Measurements from ENCODE around the gene MMP15.
"Not testable (repeated sequence)": the region's sequence is repeated elsewhere in the genome, so short reads cannot be mapped to it uniquely, and the experiment has no call there.

MMP15 gene

DNA sequence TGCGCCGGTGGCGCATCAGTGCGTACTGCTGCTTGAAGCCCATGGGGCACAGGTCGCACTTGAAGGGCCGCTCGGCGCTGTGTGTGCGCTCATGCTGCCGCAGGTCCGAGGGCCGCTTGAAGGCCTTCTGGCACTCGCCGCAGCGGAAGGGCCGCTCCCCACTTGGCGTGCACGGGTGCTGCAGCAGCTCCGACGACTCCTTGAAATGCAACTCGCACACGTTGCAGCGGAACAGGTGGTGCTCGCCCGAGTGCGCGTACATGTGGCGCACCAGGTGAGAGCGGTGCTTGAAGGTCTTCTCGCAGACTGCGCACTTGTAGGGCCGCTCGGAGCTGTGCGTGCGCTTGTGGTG is 28.4 kb upstream of the MMP15 start:
- no peak for DNase-seq

DNA sequence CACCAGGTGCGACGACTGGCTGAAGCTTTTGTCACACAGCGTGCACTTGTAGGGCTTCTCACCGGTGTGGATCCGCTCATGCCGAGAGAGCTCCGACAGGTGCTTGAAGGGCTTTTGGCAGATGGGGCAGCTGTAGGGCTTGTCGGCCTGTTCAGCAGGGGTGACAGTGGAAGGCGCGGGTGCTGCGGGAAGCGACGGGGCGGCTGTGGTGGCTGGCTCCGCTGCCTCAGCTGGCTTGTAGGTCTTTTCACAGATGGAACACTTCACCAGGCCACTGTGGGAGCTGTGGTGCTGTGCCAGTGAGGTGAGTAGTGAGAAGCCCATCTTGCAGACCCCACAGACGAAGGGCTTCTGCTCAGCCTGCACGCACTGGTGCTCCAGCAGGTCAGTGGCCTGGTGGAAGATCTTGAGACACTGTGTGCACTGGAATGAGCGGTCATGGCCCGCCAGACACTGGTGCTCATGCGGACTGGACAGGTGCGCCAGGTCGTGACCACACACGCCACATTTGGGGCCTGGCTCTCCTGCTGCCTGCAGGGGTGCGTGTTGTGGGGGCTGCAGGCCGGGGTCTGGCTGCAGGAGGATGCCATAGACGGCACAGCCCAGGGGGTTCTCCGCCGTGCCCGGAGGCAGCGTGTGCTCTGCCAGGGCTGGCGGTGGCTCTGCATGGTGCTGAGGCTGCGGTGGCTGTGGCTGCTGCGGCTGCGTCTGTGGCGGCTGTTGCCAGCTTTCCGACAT is 27.9 kb upstream of the MMP15 start:
- DNase-seq: no peak

DNA sequence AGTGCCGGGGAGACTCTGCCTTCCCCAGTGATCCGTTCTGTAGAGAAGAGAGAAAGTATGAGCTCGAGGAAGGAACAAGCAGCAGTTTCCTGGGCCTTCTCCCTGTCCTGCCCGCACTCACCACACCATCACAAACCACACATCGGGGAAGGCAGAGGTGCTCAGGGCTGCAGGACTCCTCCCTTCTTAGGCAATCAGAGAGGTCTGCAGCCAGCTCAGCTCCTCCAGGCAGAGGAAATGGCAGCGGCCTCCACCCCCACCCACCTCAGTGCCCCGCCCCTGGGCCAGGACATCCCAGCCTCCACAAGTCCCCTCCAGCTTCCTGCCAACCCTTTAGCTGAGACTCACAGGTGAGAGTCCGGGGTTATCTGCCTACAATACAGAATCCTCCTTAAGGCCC is 27.1 kb upstream of the MMP15 start:
- DNase-seq: no peak

DNA sequence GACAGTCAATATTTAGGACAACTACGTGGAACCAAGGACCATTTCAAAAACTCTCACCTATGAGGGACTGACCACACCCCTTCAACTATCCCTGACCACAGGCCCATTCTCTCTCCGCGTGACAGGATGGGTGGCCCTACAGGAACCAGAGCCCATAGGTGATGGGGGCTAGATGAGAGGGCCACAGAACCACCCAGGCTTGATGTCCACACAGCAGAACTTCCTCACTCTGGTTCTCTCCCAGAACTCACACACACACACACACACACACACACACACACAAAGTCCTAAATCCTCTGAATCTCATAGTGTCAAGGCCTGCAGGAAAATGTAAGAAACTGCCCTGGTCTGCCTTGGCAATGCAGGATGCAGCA is 26.6 kb upstream of the MMP15 start:
- DNase-seq: no peak

DNA sequence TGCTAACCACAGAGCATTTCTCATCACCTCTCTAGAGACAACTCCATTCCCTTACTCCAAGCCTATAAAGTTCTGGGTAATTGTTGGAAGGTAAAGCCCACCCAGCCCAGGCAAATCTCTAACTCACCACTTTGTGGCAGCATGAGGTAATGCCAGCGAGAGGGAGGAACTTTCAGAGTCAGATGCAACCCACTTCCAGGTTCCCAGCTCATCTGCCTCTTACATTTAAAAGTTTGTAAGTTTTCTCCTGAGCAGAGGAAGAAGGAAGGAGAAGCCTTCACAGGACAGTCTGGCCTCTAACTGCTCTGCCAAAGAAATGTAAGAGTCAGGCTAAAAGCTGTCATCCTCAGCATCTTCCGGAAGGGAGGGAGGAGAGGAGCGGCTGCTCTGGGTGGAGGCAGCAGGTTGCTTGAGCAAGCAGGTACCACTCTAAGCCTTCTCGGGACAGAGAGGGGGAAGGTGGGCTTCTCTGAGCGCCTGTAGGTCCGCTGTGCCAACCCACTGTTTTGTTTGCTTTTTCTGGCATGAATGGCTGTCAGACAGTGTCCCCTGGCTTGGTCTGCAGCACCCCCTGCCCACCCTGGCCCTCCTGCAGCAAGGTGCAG is 26.1 kb upstream of the MMP15 start:
- no peak for DNase-seq

DNA sequence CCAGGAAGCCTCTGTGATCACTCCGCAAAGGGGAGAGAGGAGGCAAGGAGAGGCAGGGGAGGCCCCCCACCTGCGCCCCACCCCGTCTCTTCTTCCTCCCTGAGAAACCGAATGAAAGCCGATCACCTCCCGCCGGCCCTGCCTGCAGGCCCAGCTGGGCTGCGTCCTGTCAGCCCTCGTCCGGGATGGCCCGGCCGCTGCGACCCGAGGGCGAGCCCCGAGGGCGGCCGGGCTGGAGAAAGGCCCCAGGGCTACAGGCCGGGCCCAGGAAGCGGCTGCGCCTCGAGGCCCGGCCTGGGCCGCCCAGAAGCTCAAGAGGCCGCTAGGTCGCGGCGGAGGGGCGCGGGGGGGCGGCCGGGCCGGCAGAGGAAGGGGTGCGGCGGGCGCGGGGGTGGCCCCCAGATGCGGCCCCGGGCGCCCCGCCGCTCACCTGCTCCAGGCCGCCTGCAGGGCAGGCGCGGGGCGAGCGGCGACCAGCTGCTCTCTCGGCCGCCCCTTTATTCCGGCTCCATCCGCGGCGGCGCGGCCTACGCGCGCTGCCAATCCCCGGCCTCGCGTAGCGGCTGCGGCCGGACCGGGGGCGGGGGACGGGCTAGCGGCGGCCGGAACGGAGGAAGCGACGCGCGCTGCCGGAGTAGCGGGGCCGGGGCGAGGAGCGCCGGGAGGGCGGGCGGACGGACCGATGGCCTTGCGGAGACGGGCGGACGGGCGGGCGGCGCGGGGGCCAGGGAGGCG is 25.4 kb upstream of the MMP15 start, which contains the start of gene ZNF319:
Gene ZNF319, minus strand, starts transcription at position 702 of the 735 bp plus-strand sequence. CDS start 2,407 bp downstream, outside the sequence.
- DNase-seq: no peak

DNA sequence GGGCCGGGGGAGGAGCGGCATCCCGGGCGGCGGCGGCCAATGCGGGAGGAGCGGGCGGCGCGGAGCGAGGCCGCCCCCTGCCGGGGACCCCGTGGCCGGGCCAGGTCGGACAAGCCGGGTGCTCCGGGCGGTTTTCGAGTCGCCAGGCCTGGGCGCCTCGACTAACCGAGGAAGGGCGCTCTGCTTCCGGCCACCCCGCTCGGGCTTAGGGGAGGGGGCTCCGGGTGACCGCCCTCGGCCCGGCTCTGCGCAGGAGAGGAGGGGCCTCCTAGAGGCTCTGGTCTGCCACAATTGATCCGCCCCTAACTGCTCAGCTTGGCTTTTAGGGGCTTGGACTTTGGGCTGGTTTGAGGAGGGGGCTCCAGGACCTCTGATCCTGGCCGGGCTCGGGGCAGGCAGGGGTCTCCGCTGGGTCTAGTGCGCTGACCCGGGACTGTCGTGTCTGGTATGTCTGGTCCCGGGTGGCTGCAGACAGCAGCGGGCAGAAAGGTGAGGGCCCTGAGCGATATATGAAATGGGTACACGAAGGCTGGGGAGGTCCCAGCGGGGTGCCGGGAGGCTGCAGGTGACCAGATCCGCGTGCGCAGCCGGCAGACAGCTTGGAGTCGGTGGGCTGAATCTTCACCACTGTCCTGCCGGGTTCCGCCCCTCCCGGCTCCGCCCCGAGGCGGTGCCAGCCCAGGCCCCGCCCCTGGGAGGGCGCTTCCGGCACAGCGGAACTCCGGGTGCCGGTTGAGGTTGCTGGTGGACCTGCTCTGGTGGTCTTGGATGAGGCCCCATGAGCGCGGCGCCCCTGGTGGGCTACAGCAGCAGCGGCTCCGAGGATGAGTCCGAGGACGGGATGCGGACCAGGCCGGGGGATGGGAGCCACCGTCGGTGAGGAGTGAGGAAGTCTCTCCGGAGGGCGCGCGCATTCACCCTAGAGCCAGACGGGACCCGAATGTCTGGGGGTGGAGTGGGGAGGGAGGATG is 24.6 kb upstream of the MMP15 start, which contains the start of gene USB1:
Gene USB1, plus strand, starts transcription at position 702 of the 971 bp plus-strand sequence. Its CDS starts 77 bp downstream, at position 779.
- peak; percentile 2 for DNase-seq

DNA sequence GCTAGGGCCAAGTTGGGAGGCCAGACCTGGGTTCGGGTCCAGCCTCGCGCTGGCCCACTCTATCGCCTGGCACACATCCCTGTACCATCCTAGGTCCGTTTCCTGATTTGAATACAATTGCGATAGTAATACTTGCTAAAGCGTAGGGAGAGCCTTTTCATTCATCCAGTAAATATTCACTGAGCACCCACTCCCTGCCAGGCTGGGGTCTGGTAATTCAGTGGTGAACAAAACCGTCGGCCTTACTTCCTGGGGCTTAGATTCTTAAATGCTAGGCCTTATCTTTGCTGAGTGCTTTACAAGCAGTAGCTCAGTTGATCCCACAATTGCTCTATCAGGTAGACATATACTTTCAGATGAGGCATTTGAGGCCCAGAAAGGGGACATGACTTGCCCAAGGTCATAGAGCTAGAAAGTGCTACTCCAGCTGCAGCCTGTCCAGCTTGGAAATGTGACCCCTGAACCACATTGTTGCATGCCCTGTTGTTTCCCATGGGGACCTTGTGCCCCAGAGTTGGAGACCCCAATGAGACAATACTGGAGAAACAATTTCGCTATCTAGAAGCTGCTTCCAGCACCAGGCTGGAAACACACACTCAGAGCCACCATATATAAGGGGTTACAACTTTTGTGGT is 23.7 kb upstream of the MMP15 start:
- no peak for DNase-seq

DNA sequence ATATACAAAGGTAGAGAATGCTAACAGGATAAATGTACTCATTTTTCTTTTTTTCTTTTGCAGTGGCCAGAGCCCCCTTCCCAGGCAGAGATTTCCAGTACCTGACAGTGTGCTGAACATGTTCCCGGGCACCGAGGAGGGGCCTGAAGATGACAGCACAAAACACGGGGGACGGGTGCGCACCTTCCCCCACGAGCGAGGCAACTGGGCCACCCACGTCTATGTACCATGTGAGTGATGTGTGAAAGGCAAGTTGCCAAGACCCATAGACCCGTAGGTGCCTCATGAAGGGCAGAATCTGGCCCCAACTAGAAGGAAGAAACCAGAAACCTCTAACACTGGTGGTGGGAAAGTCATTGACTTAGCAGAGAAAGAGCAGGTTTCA is 23.1 kb upstream of the MMP15 start:
- no peak for DNase-seq

DNA sequence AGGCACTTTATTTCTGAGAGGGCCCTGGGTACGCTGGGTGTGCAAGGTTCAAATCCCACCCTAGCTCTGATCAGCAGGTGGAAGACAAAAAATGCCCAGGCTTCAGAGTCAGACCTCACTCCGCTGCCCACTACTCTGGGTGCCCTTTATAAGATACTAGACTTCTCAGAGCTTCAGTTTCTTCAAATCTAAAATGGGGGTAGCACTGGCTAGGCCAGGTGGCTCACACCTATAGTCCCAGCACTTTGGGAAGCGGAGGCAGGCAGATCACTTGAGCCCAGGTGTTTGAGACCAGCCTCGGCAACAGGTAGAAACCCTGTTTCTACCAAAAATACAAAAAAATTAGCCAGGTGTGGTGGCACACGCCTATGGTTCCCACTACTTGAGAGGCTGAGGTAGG is 22.6 kb upstream of the MMP15 start:
- DNase-seq: no peak

DNA sequence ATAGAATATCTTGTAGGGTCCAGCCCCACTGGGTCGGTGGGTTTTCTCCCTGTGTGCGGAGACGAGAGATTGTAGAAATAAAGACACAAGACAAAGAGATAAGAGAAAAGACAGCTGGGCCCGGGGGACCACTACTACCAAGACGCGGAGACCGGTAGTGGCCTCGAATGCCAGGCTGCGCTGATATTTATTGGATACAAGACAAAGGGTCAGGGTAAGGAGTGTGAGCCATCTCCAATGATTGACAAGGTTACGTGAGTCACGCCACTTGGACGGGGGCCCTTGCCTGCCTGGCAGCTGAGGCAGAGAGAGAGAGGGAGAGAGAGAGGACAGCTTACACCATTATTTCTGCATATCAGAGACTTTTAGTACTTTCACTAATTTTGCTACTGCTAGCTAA is 20.8 kb upstream of the MMP15 start:
- not testable (repeated sequence) for DNase-seq

DNA sequence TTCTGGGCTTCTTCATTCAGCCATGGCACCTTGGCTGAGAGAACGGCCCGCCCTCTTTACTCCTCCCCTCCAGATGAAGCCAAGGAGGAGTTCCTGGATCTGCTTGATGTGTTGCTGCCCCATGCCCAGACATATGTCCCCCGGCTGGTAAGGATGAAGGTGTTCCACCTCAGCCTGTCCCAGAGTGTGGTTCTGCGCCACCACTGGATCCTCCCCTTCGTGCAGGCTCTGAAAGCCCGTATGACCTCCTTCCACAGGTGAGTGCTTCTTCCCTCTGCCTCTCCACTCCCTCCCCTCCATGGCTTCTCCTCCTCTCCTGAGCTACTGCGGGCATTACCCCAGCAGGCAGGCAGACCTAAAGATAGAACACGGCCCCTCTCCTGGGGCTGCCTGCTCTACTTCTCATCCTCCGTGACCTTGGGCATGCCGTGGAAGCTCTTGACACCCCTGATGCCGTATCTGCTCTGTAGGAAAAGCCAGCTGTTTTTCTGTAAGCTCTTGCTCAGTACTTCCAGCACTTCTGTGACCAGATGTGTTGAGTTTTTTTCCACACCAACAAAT is 15.6 kb upstream of the MMP15 start:
- no peak for DNase-seq

DNA sequence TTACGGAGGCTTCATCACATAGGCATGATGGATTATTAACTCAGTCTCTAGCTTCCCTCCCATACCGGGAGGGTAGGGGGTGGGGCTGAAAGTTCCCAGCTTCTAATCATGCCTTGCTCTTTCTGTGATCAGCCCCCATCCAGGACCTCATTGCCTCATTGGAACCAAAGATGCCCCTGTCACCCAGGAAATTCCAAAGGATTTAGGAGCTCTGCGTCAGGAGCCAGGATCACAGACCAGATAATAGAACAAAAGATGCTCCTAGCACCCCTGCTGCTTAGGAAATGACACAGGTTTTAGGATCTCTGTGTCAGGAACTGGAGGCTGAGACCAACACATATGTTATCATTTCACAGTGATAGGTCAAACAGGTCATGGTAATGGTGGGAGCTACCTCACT is 14.7 kb upstream of the MMP15 start:
- DNase-seq: no peak

DNA sequence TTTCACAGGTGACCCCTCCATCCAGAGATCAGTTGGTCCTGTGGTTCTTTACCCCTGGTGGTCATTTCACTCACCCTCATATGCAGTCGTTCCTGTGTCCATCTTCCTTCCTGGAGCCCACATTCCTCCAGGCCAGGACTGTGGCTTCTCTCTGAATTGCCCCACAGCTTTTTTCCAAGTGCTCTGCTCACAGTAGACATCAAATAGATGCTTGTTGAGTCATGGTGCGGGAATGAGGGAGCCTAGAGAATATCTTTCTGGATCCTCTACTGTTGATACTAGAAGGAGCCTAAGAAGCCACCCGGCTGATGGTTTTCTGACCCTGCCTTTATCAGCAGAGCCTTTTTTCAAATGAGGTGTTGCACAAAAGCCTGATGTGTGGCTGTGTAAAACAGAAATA is 13.9 kb upstream of the MMP15 start:
- DNase-seq: no peak

DNA sequence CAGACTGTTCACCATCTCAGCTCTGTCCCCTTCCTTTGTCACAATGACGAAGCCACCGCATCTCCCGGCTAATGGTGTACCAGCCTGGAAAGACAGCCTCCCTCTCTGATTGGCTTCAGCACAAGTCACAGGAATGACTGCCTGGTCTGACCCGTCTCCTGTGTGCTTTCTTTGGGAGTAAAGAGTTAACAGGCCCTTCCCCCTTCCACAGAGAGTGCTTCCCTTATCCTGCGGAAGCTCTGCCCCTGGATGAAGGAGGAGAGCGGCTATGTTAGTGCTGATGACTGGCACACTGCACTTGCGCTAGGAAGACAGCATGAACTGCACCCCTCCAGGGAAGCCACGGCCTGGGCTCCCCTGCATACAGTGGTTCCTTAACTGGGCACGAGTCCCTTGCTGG is 13.1 kb upstream of the MMP15 start:
- no peak for DNase-seq

DNA sequence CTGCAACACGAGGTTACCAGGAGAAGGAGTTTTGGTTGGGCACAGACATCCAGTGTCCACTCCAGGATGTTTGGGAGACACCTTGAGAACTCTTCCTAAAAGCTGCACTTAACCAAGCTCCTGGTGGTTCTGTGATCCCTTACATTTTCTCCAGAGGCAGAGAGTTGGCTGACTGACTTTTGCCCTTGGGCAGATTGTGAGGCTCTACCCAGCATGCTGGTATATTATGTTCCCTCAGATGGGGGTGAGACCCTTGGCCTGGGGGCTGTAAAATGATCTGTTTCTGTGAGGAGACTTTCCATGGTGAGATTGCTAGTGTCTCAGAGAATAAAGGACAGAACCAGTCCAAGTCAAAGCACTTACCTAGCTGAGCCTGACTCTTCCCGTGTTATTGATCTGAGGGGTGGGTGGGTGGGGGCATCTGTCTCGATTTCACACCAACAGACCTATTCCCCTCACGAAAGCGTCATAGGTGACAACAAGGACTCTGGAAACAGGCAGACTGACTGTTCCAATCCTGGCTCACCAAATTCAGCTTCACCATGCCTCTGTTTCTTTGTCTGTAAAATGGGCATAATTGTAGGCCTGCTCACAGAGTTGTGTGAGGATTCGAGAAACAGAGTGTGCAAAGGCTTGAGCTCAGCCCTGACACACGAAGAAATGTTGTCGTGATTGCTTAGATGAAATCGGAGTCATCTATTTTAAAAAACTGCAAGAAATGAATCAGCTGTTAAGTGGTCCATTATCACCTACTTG is 12.2 kb upstream of the MMP15 start:
- no peak for DNase-seq

DNA sequence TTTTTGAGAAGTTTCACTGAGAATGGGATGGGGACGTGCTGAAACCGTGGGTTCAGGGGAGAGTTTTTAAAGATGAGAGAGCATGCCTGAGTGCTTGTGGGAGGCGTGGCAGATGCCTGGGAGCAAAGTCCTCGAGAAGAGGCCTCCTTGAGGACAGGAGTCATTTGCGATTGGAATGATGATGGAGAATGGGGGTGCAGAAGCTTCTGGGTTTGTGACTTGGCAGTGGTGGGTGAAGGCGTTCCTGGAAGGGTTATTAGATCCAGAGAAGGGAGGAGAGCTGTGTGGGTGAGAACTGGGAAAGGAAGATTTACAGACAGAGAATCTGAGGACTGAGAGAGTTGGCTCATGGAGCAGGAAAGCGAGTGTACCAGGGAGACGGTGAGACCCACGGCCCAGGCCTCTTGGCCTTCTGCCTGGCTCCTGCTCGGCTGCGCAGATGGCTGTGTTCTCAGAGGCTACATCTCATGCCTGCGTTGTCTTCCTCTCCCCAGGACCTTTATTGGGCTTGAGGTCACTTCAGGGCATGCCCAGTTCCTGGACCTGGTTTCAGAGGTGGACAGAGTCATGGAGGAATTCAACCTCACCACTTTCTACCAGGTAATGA is 8.6 kb upstream of the MMP15 start:
- DNase-seq: no peak

DNA sequence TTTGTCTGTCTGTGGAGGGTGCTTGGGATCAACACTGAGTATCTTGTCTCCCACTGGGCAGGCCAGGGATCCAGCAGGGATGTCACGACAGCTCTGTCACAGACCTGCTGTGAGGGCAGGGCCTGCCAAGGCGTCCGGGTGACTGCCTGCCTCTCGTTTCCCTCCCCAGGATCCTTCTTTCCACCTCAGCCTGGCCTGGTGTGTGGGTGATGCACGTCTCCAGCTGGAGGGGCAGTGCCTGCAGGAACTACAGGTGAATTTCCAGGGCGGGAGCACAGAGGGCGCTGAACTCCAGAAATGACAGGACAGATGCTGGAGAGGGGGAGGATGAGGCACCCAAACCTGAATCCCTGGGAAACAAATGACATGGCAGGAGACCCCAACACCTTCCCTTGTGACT is 6.8 kb upstream of the MMP15 start:
- no peak for DNase-seq

DNA sequence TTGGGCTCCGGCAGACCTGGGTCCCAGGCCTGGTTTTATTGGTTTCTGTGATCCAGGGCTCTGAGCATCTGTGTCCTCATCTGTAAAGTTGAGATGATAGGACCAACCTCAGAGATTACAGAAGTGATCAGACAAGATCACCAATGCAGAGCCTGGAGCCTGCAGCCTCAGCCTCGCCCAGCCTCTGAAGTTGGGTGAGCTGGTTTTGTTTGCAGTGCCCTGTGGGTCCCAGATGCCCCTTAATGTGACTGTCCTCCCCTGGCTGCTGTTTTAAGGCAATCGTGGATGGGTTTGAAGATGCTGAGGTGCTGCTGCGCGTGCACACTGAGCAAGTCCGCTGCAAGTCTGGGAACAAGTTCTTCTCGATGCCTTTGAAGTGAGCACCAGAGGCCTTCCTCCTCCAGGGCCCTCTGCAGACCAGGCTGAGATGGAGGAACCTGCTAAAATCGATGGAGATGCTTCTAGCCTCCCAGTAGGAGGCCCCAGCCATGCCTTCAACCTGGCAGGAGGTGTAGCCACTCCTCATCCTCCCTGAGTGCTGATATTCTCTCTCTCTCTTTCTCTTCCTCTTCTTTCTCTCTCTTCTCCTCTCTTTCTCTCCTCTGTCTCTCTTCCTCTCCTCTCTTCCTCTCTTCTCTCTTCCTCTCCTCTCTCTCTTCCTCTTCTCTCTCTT is 5.6 kb upstream of the MMP15 start:
- DNase-seq: no peak
